ENCODE results near the gene UNKL.

Gene UNKL

GRCh38 chr16:1325673-1326371 lies 88.7 kb downstream of the UNKL start:
- no peak for DNase-seq (ENCODE audit: extremely low spot score)
- CTCF ChIA-PET, result interaction anchor here (1.4 to 2.0 kb wide), 2 partner anchors 12 to 39 kb away, joined by 4 to 7 read pairs; no protein-coding TSS in a partner anchor
- no peak for TF ChIP-seq CTCF (IDR thresholded peaks at IDR 0.05; ENCODE audit: control extremely low read depth, extremely low read depth, low read depth, missing control alignments)
- POLR2A ChIA-PET, result no interaction called here

GRCh38 chr16:1325261-1325660 lies 89.2 kb downstream of the UNKL start:
- DNase-seq (ENCODE audit: extremely low spot score), result no peak
- TF ChIP-seq CTCF (IDR thresholded peaks at IDR 0.05; ENCODE audit: control extremely low read depth, extremely low read depth, low read depth, missing control alignments), result no peak
- CTCF ChIA-PET, result interaction anchor here (2.0 kb wide), 1 partner anchor 13 kb away, joined by 7 read pairs; no protein-coding TSS in a partner anchor
- POLR2A ChIA-PET, result no interaction called here

GRCh38 chr16:1324286-1324826 lies 90.1 kb downstream of the UNKL start:
- ChIA-PET POLR2A (no interaction called here), CTCF (interaction anchor here (1.4 to 1.6 kb wide), 3 partner anchors 8 to 21 kb away, joined by 3 to 4 read pairs (median 3); no protein-coding TSS in a partner anchor)
- no peak for DNase-seq (ENCODE audit: extremely low spot score)
- TF ChIP-seq CTCF (IDR thresholded peaks at IDR 0.05; ENCODE audit: control extremely low read depth, extremely low read depth, low read depth, missing control alignments), result no peak

GRCh38 chr16:1323296-1324239 lies 90.9 kb downstream of the UNKL start:
- ChIA-PET CTCF (interaction anchor here (0.7 to 1.6 kb wide), 4 partner anchors 9 to 22 kb away, joined by 3 to 4 read pairs (median 3); no protein-coding TSS in a partner anchor), POLR2A (no interaction called here)
- no peak for TF ChIP-seq CTCF (IDR thresholded peaks at IDR 0.05; ENCODE audit: control extremely low read depth, extremely low read depth, low read depth, missing control alignments)

GRCh38 chr16:1322407-1322806 lies 92.1 kb downstream of the UNKL start:
- ChIA-PET CTCF (no interaction called here), POLR2A (no interaction called here)
- no peak for TF ChIP-seq CTCF (IDR thresholded peaks at IDR 0.05; ENCODE audit: control extremely low read depth, extremely low read depth, low read depth, missing control alignments)
- no peak for DNase-seq (ENCODE audit: extremely low spot score)

More at GRCh38 chr16:1323296-1324239, 90.9 kb downstream of the UNKL start:
- DNase-seq (ENCODE audit: extremely low spot score), result no peak

GRCh38 chr16:1320658-1321240 lies 93.8 kb downstream of the UNKL start:
- ChIA-PET POLR2A (no interaction called here), CTCF (interaction anchor here (1.0 kb wide), 1 partner anchor 16 kb away, joined by 3 read pairs; no protein-coding TSS in a partner anchor)
- TF ChIP-seq CTCF (IDR thresholded peaks at IDR 0.05; ENCODE audit: control extremely low read depth, extremely low read depth, low read depth, missing control alignments), result no peak
- DNase-seq (ENCODE audit: extremely low spot score), result no peak

Data from GM10248 (cell line).